Measurements from ENCODE around the gene RTN1. TPM values are rescaled to one million over a fixed set of nuclear protein-coding genes. Genes with fewer than 3 reads are reported as not detected.

RTN1 gene
- total and polyA plus RNA-seq, 2 of the 8 experiments (the other 6 are each of a cell fraction or from before 2014, with no cell fraction given) = 2.8 to 4.9 TPM

DNA sequence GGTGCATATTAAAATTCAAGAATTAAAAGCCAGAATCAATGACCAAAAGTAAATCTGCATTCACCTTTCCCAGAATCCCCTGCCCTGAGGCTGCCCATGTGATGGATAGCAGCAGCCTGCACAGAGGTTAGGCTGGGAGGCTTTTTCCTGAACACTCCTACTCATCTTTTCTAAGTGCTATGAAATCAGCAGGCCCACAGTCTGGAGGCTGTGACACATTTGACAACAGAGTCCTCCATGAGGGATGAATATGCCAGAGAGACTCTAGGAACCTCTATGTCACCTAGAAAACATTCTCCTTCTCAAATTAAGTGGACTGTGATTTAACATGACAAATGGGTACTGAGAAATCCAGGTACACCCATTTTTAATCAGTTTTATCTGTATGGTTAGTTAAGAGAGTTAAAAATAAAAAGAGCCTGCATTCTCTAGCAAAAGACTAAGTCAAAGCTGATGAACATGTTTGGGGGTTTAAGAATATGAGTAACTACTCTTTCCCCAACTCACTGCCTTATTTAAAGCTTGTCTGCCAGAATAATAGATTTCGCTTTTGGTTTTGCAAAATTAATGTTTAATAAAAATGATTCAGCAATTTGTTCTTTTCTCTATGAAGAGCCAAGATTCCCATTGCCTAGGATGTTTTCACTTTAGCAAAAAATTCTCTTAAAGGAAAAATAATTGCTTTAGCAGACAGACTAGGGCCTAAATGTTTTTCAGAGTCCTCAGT, 115.0 kb downstream of the RTN1 start (continued):
- TF ChIP-seq, protein P1, sequence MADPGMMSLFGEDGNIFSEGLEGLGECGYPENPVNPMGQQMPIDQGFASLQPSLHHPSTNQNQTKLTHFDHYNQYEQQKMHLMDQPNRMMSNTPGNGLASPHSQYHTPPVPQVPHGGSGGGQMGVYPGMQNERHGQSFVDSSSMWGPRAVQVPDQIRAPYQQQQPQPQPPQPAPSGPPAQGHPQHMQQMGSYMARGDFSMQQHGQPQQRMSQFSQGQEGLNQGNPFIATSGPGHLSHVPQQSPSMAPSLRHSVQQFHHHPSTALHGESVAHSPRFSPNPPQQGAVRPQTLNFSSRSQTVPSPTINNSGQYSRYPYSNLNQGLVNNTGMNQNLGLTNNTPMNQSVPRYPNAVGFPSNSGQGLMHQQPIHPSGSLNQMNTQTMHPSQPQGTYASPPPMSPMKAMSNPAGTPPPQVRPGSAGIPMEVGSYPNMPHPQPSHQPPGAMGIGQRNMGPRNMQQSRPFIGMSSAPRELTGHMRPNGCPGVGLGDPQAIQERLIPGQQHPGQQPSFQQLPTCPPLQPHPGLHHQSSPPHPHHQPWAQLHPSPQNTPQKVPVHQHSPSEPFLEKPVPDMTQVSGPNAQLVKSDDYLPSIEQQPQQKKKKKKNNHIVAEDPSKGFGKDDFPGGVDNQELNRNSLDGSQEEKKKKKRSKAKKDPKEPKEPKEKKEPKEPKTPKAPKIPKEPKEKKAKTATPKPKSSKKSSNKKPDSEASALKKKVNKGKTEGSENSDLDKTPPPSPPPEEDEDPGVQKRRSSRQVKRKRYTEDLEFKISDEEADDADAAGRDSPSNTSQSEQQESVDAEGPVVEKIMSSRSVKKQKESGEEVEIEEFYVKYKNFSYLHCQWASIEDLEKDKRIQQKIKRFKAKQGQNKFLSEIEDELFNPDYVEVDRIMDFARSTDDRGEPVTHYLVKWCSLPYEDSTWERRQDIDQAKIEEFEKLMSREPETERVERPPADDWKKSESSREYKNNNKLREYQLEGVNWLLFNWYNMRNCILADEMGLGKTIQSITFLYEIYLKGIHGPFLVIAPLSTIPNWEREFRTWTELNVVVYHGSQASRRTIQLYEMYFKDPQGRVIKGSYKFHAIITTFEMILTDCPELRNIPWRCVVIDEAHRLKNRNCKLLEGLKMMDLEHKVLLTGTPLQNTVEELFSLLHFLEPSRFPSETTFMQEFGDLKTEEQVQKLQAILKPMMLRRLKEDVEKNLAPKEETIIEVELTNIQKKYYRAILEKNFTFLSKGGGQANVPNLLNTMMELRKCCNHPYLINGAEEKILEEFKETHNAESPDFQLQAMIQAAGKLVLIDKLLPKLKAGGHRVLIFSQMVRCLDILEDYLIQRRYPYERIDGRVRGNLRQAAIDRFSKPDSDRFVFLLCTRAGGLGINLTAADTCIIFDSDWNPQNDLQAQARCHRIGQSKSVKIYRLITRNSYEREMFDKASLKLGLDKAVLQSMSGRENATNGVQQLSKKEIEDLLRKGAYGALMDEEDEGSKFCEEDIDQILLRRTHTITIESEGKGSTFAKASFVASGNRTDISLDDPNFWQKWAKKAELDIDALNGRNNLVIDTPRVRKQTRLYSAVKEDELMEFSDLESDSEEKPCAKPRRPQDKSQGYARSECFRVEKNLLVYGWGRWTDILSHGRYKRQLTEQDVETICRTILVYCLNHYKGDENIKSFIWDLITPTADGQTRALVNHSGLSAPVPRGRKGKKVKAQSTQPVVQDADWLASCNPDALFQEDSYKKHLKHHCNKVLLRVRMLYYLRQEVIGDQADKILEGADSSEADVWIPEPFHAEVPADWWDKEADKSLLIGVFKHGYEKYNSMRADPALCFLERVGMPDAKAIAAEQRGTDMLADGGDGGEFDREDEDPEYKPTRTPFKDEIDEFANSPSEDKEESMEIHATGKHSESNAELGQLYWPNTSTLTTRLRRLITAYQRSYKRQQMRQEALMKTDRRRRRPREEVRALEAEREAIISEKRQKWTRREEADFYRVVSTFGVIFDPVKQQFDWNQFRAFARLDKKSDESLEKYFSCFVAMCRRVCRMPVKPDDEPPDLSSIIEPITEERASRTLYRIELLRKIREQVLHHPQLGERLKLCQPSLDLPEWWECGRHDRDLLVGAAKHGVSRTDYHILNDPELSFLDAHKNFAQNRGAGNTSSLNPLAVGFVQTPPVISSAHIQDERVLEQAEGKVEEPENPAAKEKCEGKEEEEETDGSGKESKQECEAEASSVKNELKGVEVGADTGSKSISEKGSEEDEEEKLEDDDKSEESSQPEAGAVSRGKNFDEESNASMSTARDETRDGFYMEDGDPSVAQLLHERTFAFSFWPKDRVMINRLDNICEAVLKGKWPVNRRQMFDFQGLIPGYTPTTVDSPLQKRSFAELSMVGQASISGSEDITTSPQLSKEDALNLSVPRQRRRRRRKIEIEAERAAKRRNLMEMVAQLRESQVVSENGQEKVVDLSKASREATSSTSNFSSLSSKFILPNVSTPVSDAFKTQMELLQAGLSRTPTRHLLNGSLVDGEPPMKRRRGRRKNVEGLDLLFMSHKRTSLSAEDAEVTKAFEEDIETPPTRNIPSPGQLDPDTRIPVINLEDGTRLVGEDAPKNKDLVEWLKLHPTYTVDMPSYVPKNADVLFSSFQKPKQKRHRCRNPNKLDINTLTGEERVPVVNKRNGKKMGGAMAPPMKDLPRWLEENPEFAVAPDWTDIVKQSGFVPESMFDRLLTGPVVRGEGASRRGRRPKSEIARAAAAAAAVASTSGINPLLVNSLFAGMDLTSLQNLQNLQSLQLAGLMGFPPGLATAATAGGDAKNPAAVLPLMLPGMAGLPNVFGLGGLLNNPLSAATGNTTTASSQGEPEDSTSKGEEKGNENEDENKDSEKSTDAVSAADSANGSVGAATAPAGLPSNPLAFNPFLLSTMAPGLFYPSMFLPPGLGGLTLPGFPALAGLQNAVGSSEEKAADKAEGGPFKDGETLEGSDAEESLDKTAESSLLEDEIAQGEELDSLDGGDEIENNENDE (IDR thresholded peaks at IDR 0.05; ENCODE audit: insufficient replicate concordance, low read length) = no peak
- TF ChIP-seq SIRT6 (IDR thresholded peaks at IDR 0.05; ENCODE audit: low read length) (no peak), SAP30 (IDR thresholded peaks at IDR 0.05; ENCODE audit: insufficient read depth, insufficient replicate concordance, low read length) (no peak), CHD1 (IDR thresholded peaks at IDR 0.05; ENCODE audit: low read depth, low read length) (no peak), GTF2F1 (IDR thresholded peaks at IDR 0.05; ENCODE audit: borderline replicate concordance, low read depth, low read length) (no peak), RNF2 (IDR thresholded peaks at IDR 0.05; ENCODE audit: borderline replicate concordance, low read depth, low read length, missing control alignments, poor library complexity, severe bottlenecking) (no peak)
- TF ChIP-seq, protein P2, sequence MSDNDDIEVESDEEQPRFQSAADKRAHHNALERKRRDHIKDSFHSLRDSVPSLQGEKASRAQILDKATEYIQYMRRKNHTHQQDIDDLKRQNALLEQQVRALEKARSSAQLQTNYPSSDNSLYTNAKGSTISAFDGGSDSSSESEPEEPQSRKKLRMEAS (IDR thresholded peaks at IDR 0.05) = no peak

All from H1 (cell line).